Ishikawa (cell line): ENCODE data around the gene ATP2C2.

ENCODE experiments used
- CEBPB ChIP-seq: IDR thresholded peaks from 2 replicates; pipeline ENCODE4 v1.6.1; 2012
- CREB1 ChIP-seq: IDR thresholded peaks from 2 replicates; pipeline ENCODE4 v1.6.1; 2012; ENCODE audit warnings: low read depth
- MAX ChIP-seq: IDR thresholded peaks from 2 replicates; pipeline ENCODE4 v1.6.1; 2012
- RAD21 ChIP-seq: IDR thresholded peaks from 2 replicates; pipeline ENCODE4 v1.6.1; 2012; ENCODE audit warnings: low read depth
- REST ChIP-seq: IDR thresholded peaks from 2 replicates; pipeline ENCODE4 v1.6.1; 2012; ENCODE audit warnings: low read depth, mild to moderate bottlenecking
- TAF1 ChIP-seq: IDR thresholded peaks from 2 replicates; pipeline ENCODE4 v1.6.1; 2012; ENCODE audit warnings: low read depth, mild to moderate bottlenecking

- TF ChIP-seq CEBPB (no peak), CREB1 (no peak), MAX (no peak), REST (no peak), RAD21 (no peak), TAF1 (no peak)
Observed at GRCh38 chr16:84442416-84443145, 74.2 kb downstream of the ATP2C2 start.
